Vagina (tissue), 2 donors: Measurements from ENCODE around the gene SCN4A. TPM values are rescaled to one million over a fixed set of nuclear protein-coding genes. Genes with fewer than 3 reads are reported as not detected.

ENCODE experiments used
- DNase-seq, 2 donors: peaks; one replicate each; pipeline ENCODE4 v3.0.0-alpha.2; 2017; ENCODE audit errors: extremely low spot score in 2 of 2
- H3K27ac ChIP-seq: fragments of 200-600 bp; sonication (generic); one replicate; pipeline ENCODE4 v1.5.1; 2019
- H3K27me3 ChIP-seq: fragments of 200-600 bp; sonication (generic); one replicate; pipeline ENCODE4 v1.5.1; 2019
- H3K36me3 ChIP-seq, 2 donors: fragments of 200-600 bp; sonication (generic); one replicate each; pipeline ENCODE4 v1.5.1; 2017 to 2019
- H3K4me1 ChIP-seq: fragments of 200-600 bp; sonication (generic); one replicate; pipeline ENCODE4 v1.5.1; 2019
- H3K4me3 ChIP-seq, 2 donors: fragments of 200-600 bp; sonication (generic); 1 replicate in 1 of 2; 2 replicates in 1 of 2; pipeline ENCODE4 v1.5.1; 2016 to 2019
- H3K9me3 ChIP-seq: fragments of 200-600 bp; sonication (generic); one replicate; pipeline ENCODE4 v1.5.1; 2019
- POLR2A ChIP-seq, 2 donors: fragments of 450-650 bp; IDR thresholded peaks; one replicate each; pipeline ENCODE4 v1.6.1; 2017; ENCODE audit warnings: antibody characterized with exemption in 2 of 2, mild to moderate bottlenecking in 2 of 2, moderate library complexity in 2 of 2
- POLR2AphosphoS5 ChIP-seq, 2 donors: sonication (generic); formaldehyde crosslinking; IDR thresholded peaks; one replicate each; pipeline ENCODE4 v1.9.0; 2017; ENCODE audit warnings: antibody characterized with exemption in 2 of 2, mild to moderate bottlenecking in 2 of 2, low read depth in 1 of 2; ENCODE audit not compliant: insufficient read depth in 1 of 2
- intact Hi-C: fragments of 100-400 bp; cut with DNase I; formaldehyde crosslinking; loops from one replicate; pipeline ENCODE4 v1.15.1; 2023
- total RNA-seq: library from RNA; depleted of rRNA; stranded (reverse); fragments of >200 nt; gene quantifications from one replicate; pipeline ENCODE4 v1.2.3, GENCODE V29; 2016
- TF ChIP-seq, protein P1 (sequence below), 3 experiments: fragments of 450-650 bp in 2 of 3; fragments of 200-600 bp in 1 of 3; sonication (generic) in 1 of 3; IDR thresholded peaks; one replicate each; pipeline ENCODE4 v1.5.1; 2017 to 2019; ENCODE audit warnings: antibody characterized with exemption in 3 of 3, mild to moderate bottlenecking in 2 of 3, moderate library complexity in 2 of 3

SCN4A gene
- total RNA-seq, 1 donor from 2014 or later, result 0.98 TPM

DNA sequence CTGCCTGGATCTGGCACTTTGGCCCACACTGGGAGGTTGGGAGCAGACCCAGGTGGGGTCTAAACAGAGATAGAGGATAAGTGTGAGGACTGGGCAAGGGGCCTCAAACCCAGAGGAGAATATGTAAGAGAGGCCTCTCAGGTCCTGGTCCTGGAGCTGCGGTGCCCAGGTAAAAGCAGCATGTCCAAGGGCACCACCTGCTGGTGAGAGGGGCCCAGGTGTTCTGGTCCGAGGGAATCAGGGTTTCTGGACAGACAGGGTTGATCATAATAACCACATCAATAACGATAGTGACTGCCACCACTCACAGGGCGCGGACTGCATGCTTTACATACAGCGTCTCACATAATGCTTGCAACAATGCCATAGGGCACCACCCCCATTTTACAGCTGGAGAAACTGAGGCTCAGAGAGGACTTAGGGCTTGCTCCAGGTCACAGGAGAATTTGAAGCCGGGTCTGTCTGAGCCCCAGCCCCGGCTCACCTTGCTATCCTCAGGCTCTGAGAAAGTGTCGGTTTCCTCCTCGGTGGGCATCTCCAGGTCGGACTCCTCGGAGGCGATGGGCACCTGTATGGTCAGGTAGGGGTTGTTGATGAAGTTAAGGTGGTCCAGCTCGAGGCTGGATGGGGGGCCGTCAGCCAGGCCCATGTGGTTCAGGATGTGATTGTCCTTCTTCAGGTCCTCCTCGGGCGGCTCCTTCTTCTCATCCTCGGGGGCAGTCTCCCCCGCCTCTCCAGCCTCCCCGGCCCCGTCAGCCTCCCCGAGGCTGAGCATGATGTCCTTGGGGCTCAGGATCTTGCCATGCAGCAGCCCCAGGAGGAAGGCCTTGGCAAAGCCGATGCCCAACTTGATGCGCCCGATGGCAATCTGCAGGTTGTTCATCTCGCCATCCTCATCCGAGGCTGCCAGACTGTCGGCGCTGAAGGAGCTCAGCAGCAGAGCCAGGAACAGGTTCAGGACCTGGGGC lies 21.5 kb downstream of the SCN4A start:
- TF ChIP-seq, protein P1, sequence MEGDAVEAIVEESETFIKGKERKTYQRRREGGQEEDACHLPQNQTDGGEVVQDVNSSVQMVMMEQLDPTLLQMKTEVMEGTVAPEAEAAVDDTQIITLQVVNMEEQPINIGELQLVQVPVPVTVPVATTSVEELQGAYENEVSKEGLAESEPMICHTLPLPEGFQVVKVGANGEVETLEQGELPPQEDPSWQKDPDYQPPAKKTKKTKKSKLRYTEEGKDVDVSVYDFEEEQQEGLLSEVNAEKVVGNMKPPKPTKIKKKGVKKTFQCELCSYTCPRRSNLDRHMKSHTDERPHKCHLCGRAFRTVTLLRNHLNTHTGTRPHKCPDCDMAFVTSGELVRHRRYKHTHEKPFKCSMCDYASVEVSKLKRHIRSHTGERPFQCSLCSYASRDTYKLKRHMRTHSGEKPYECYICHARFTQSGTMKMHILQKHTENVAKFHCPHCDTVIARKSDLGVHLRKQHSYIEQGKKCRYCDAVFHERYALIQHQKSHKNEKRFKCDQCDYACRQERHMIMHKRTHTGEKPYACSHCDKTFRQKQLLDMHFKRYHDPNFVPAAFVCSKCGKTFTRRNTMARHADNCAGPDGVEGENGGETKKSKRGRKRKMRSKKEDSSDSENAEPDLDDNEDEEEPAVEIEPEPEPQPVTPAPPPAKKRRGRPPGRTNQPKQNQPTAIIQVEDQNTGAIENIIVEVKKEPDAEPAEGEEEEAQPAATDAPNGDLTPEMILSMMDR (IDR thresholded peaks at IDR 0.05), result no peak
- intact Hi-C loops, result no loop called here
- no peaks in the 10 kb centered on the region for H3K27me3 ChIP-seq

DNA sequence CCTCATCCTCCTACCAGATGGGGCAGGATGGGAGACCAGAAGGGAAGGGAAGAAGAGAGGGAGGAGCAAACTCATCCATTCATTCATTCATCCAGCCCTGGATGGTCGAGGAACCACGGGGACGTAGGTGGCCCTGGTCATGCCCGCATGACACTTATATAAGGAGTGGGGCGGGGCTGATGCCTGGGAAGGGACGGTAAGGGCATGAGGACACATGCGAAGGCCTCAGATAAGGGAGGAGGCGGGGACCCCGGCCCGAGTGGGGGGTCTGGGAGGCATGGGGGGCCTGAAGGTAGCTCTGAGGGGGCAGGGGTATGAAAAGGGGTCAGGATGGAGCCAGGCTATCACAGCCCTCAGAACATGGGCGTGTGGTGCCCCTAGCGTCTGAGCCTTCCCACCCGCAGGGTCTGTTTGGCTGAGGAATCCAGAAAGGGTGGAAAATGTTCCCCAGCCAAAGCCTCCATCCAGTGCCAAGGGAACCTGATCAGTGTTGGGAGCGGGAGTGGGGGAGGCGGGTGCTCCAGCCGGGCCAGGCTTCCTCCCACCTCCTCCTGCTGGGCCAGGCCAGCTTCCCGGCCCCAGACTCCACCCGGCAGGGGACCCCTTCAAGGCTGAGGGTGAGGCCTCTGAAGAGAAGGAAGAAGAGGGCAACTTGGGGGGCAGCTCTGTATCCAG lies 23.0 kb downstream of the SCN4A start:
- TF ChIP-seq, protein P1 (IDR thresholded peaks at IDR 0.05), result no peak
- TF ChIP-seq POLR2A (IDR thresholded peaks at IDR 0.05) (no peak), POLR2AphosphoS5 (IDR thresholded peaks at IDR 0.05; ENCODE audit: insufficient read depth in 1 of 2, low read depth in 1 of 2) (no peak)
- intact Hi-C loops, result no loop called here
- Histone ChIP-seq H3K27me3 (no peaks in the 10 kb centered on the region), H3K27ac (no peak overlapping the region), H3K9me3 (no peaks in the 10 kb centered on the region), H3K4me3 (no peak overlapping the region), H3K4me1 (no peaks in the 10 kb centered on the region), H3K36me3 (no peaks in the 10 kb centered on the region)
- no peak for DNase-seq

More for the DNA sequence above, 21.5 kb downstream of the SCN4A start:
- Histone ChIP-seq H3K36me3 (no peaks in the 10 kb centered on the region), H3K9me3 (no peaks in the 10 kb centered on the region), H3K4me1 (no peaks in the 10 kb centered on the region), H3K4me3 (no peak overlapping the region), H3K27ac (no peak overlapping the region)
- DNase-seq, result no peak

DNA sequence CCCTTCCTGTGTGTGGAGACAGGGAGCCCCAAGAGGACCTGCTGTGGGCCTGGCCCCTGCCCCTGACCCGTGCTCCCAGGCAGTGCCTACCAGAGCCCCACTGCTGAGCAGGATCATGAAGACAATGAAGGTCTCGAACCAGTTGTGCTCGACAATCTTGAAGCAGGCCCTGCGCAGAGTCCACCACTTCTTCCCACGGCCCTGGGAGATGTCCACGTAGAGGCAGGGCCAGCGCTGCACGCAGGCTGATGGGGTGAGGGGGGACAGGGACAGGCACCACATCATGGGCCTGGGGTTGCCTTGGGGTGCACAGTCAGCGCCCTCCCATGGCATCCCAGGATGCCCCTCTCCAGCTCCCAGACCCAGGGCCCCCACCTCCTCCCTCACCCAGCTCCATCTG lies 24.2 kb downstream of the SCN4A start:
- H3K36me3 ChIP-seq, result no peaks in the 10 kb centered on the region
- no peak for TF ChIP-seq POLR2AphosphoS5 (IDR thresholded peaks at IDR 0.05; ENCODE audit: insufficient read depth in 1 of 2, low read depth in 1 of 2)
- no peak for TF ChIP-seq POLR2A (IDR thresholded peaks at IDR 0.05)
- TF ChIP-seq, protein P1 (IDR thresholded peaks at IDR 0.05), result no peak
- H3K27ac ChIP-seq, result no peak overlapping the region
- no peaks in the 10 kb centered on the region for H3K4me1 ChIP-seq
- no peak for DNase-seq
- H3K9me3 ChIP-seq, result no peaks in the 10 kb centered on the region
- intact Hi-C loops, result no loop called here
- no peak overlapping the region for H3K4me3 ChIP-seq
- H3K27me3 ChIP-seq, result no peaks in the 10 kb centered on the region

DNA sequence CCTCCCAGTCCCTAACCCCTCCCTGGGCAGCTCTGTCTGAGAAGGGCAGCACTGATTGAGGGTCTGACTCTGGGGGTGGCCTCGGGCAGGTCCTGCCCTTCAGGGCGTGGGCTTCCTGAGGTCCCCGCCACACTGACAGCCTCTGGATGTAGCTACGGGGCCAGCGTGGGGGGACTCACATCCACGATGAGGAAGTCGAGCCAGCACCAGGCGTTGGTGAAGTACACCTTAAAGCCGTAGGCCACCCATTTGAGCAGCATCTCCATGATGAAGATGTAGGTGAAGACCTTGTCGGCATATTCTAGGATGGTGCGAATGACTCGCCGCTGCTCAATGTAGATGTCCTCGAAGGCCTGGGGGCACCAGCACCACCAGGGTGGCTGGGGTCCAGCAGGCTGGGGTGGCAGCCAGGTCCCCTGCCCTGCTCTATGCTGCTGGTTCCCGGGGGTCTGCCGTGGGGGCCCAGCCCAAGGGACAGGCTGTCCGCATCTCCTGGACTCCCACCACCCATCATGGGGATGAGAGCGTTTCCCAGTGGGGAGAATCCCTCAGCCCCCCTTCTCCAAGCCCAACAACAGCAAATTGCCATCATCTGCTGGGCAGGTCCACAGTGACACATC lies 24.9 kb downstream of the SCN4A start:
- Histone ChIP-seq H3K4me3 (no peak overlapping the region), H3K9me3 (no peaks in the 10 kb centered on the region), H3K36me3 (no peaks in the 10 kb centered on the region), H3K27ac (no peak overlapping the region), H3K27me3 (no peaks in the 10 kb centered on the region), H3K4me1 (no peaks in the 10 kb centered on the region)
- no peak for DNase-seq
- TF ChIP-seq POLR2AphosphoS5 (IDR thresholded peaks at IDR 0.05; ENCODE audit: insufficient read depth in 1 of 2, low read depth in 1 of 2), result no peak
- TF ChIP-seq POLR2A (IDR thresholded peaks at IDR 0.05), result no peak
- TF ChIP-seq, protein P1 (IDR thresholded peaks at IDR 0.05), result no peak
- intact Hi-C loops, result no loop called here
